Liver (tissue), 3 donors: ENCODE results near the gene CNTNAP3.
"Not testable (repeated sequence)": the region's sequence is repeated elsewhere in the genome, so short reads cannot be mapped to it uniquely, and the experiment has no call there.

Experiments used
- EGR1 ChIP-seq, 2 donors: IDR thresholded peaks; 2 replicates each; pipeline ENCODE4 v1.6.1; 2016 to 2018; ENCODE audit warnings: antibody characterized with exemption in 2 of 2, low read depth in 2 of 2
- FOXA1 ChIP-seq: IDR thresholded peaks from 2 replicates; pipeline ENCODE4 v1.6.1; 2016; ENCODE audit warnings: antibody characterized with exemption
- GABPA ChIP-seq, 2 donors: IDR thresholded peaks in 1 of 2; conservative IDR thresholded peaks in 1 of 2; 2 replicates each; pipeline ENCODE4 v1.6.1; 2016; ENCODE audit warnings: antibody characterized with exemption in 2 of 2, mild to moderate bottlenecking in 1 of 2, moderate library complexity in 1 of 2
- JUND ChIP-seq, 2 donors: IDR thresholded peaks; 2 replicates each; pipeline ENCODE4 v1.6.1; 2016; ENCODE audit warnings: antibody characterized with exemption in 2 of 2
- SP1 ChIP-seq: IDR thresholded peaks from 2 replicates; pipeline ENCODE4 v1.6.1; 2018; ENCODE audit warnings: antibody characterized with exemption, mild to moderate bottlenecking
- YY1 ChIP-seq: IDR thresholded peaks from 2 replicates; pipeline ENCODE4 v1.6.1; 2016; ENCODE audit warnings: antibody characterized with exemption, mild to moderate bottlenecking
- TF ChIP-seq, protein P1 (sequence below): fragments of 150-350 bp; IDR thresholded peaks from 2 replicates; pipeline ENCODE4 v1.5.1; 2017; ENCODE audit warnings: improper control_type of control experiment, low read depth, low read length; ENCODE audit not compliant: missing input control
- TF ChIP-seq, protein P2 (sequence below): IDR thresholded peaks from 2 replicates; pipeline ENCODE4 v1.6.1; 2016; ENCODE audit warnings: antibody characterized with exemption
- TF ChIP-seq, protein P3 (sequence below): IDR thresholded peaks from 2 replicates; pipeline ENCODE4 v1.6.1; 2016; ENCODE audit warnings: antibody characterized with exemption, mild to moderate bottlenecking
- TF ChIP-seq, protein P4 (sequence below): IDR thresholded peaks from 2 replicates; pipeline ENCODE4 v1.6.1; 2016; ENCODE audit warnings: antibody characterized with exemption
- donor health status: healthy.
- donor health status: healthy.

DNA sequence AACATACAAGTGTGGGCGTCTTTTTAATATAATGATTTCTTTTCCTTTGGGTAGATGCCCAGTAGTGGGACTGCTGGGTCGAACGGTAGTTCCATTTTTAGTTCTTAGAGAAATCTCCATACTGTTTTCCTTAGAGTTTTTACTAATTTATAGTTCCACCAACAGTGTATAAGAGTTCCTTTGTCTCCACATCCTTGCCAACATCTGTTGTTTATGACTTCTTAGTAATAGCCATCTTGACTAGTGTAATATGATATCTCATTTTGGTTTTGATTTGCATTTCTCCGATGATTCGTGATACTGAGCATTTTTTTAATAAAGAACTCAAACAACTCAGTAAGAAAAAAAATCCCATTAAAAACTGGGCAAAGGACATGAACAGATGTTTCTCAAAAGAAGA lies 225.0 kb downstream of the CNTNAP3 start:
- TF ChIP-seq, protein P1, sequence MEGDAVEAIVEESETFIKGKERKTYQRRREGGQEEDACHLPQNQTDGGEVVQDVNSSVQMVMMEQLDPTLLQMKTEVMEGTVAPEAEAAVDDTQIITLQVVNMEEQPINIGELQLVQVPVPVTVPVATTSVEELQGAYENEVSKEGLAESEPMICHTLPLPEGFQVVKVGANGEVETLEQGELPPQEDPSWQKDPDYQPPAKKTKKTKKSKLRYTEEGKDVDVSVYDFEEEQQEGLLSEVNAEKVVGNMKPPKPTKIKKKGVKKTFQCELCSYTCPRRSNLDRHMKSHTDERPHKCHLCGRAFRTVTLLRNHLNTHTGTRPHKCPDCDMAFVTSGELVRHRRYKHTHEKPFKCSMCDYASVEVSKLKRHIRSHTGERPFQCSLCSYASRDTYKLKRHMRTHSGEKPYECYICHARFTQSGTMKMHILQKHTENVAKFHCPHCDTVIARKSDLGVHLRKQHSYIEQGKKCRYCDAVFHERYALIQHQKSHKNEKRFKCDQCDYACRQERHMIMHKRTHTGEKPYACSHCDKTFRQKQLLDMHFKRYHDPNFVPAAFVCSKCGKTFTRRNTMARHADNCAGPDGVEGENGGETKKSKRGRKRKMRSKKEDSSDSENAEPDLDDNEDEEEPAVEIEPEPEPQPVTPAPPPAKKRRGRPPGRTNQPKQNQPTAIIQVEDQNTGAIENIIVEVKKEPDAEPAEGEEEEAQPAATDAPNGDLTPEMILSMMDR = not testable (repeated sequence)
- TF ChIP-seq, protein P2, sequence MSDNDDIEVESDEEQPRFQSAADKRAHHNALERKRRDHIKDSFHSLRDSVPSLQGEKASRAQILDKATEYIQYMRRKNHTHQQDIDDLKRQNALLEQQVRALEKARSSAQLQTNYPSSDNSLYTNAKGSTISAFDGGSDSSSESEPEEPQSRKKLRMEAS = not testable (repeated sequence)
- not testable (repeated sequence) for TF ChIP-seq EGR1 (IDR thresholded peaks at IDR 0.05; ENCODE audit: low read depth in 2 of 2); SP1; GABPA (IDR thresholded peaks at IDR 0.05 in 1 of 2, conservative IDR thresholded peaks at IDR 0.05 in 1 of 2); YY1; JUND (IDR thresholded peaks at IDR 0.05); FOXA1
- TF ChIP-seq, protein P3, sequence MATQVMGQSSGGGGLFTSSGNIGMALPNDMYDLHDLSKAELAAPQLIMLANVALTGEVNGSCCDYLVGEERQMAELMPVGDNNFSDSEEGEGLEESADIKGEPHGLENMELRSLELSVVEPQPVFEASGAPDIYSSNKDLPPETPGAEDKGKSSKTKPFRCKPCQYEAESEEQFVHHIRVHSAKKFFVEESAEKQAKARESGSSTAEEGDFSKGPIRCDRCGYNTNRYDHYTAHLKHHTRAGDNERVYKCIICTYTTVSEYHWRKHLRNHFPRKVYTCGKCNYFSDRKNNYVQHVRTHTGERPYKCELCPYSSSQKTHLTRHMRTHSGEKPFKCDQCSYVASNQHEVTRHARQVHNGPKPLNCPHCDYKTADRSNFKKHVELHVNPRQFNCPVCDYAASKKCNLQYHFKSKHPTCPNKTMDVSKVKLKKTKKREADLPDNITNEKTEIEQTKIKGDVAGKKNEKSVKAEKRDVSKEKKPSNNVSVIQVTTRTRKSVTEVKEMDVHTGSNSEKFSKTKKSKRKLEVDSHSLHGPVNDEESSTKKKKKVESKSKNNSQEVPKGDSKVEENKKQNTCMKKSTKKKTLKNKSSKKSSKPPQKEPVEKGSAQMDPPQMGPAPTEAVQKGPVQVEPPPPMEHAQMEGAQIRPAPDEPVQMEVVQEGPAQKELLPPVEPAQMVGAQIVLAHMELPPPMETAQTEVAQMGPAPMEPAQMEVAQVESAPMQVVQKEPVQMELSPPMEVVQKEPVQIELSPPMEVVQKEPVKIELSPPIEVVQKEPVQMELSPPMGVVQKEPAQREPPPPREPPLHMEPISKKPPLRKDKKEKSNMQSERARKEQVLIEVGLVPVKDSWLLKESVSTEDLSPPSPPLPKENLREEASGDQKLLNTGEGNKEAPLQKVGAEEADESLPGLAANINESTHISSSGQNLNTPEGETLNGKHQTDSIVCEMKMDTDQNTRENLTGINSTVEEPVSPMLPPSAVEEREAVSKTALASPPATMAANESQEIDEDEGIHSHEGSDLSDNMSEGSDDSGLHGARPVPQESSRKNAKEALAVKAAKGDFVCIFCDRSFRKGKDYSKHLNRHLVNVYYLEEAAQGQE = not testable (repeated sequence)
- TF ChIP-seq, protein P4, sequence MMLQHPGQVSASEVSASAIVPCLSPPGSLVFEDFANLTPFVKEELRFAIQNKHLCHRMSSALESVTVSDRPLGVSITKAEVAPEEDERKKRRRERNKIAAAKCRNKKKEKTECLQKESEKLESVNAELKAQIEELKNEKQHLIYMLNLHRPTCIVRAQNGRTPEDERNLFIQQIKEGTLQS = not testable (repeated sequence)
